ENCODE measurements around the gene ARID1B.

DNA sequence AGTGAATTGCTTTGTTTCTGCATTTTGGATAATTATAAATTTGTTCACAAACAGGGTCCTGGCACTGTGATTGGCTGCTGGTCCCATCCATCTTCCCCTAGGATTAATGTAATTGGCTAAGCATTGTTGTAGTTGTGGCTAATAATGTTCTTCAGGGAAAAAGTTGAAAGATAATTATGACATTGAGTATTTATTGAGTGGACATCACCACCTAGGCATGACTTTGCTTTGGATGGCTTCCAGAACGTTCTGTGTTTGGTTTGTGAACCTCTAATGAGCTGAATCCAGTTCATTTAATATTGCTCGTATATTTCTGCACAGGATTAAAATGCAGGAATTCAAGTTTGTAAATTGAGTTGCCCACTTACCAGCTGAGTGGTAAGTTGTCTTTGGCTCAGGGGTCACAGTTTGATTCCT is 55.1 kb downstream of the ARID1B start:
- TF ChIP-seq CTCF (conservative IDR thresholded peaks at IDR 0.05) (no peak), EZH2 (IDR thresholded peaks at IDR 0.05; ENCODE audit: low read depth) (no peak)

Data from PC-9 (cell line).